ENCODE data around the gene CDC40. TPM values are rescaled to one million over a fixed set of nuclear protein-coding genes. Genes with fewer than 3 reads are reported as not detected.

The CDC40 gene
- total and polyA plus RNA-seq, 10 donors = 12.5 to 38.1 (median 29.9) TPM

GRCh38 chr6:110173506-110174132 lies 6.6 kb upstream of the CDC40 start:
- H3K27me3 ChIP-seq (replicated peaks in 1 of 7) = peaks cover 0 to 16% (median 0%) of the 10 kb centered on the region in 7 donors
- no peak for TF ChIP-seq POLR2A (IDR thresholded peaks at IDR 0.05)
- TF ChIP-seq CTCF (IDR thresholded peaks at IDR 0.05 in 8 of 11, conservative IDR thresholded peaks at IDR 0.05 in 3 of 11) = no peak
- H3K36me3 ChIP-seq = no peaks in the 10 kb centered on the region
- no peak overlapping the region for H3K27ac ChIP-seq
- WGBS, 5 donors = 89 to 94% (median 92%) methylated on average over 4 of the region's 4 CpGs
- no peaks in the 10 kb centered on the region for H3K9me3 ChIP-seq
- no peak for DNase-seq
- peaks cover 0 to 9% (median 7%) of the 10 kb centered on the region in 6 donors for H3K4me1 ChIP-seq
- no peak overlapping the region for H3K4me3 ChIP-seq
- intact Hi-C loops (cut with DNase I; ENCODE audit: low total_unique reads) = no loop called here

GRCh38 chr6:110178626-110179405 lies 1.4 kb upstream of the CDC40 start:
- intact Hi-C loops (cut with DNase I; ENCODE audit: low total_unique reads) = no loop called here
- Histone ChIP-seq H3K4me1 (peaks cover 25 to 51% (median 39%) of the 10 kb centered on the region in 6 donors), H3K36me3 (no peaks in the 10 kb centered on the region), H3K4me3 (peak overlapping the region; percentile 58 to 99 (median 84)), H3K27me3 (replicated peaks in 1 of 7) (peaks cover 0 to 23% (median 0%) of the 10 kb centered on the region in 7 donors), H3K27ac (peak overlapping the region; percentile 29 to 93 (median 88)), H3K9me3 (no peaks in the 10 kb centered on the region)
- DNase-seq = peak; percentile 93
- TF ChIP-seq POLR2A (IDR thresholded peaks at IDR 0.05) = no peak
- peak; percentile 5 to 43 (median 39) for TF ChIP-seq POLR2AphosphoS5 (IDR thresholded peaks at IDR 0.05)
- TF ChIP-seq CTCF (IDR thresholded peaks at IDR 0.05 in 8 of 11, conservative IDR thresholded peaks at IDR 0.05 in 3 of 11) = peak in 10 of 11 experiments; percentile 44 to 72 (median 58)
- 0 to 1% (median 1%) methylated on average over 42 to 66 of the region's 66 CpGs for WGBS, 5 donors

- H3K9me3 ChIP-seq = no peaks in the 10 kb centered on the region
- peak in 4 of 11 experiments; percentile 24 to 49 (median 30) for TF ChIP-seq CTCF (IDR thresholded peaks at IDR 0.05 in 8 of 11, conservative IDR thresholded peaks at IDR 0.05 in 3 of 11)
- peak; percentile 67 to 84 (median 84) for TF ChIP-seq POLR2AphosphoS5 (IDR thresholded peaks at IDR 0.05)
- no peak for TF ChIP-seq POLR2A (IDR thresholded peaks at IDR 0.05)
- H3K27me3 ChIP-seq (replicated peaks in 1 of 7) = peaks cover 0 to 23% (median 0%) of the 10 kb centered on the region in 7 donors
- H3K36me3 ChIP-seq = no peaks in the 10 kb centered on the region
- WGBS, 5 donors = 0 to 1% (median 1%) methylated on average over 32 to 62 of the region's 62 CpGs
- peaks cover 25 to 59% (median 47%) of the 10 kb centered on the region in 6 donors for H3K4me1 ChIP-seq
- DNase-seq = peak; percentile 96
- H3K4me3 ChIP-seq = peak within 1 kb of the TSS; percentile 64 to 99 (median 84)
- intact Hi-C loops (cut with DNase I; ENCODE audit: low total_unique reads) = no loop called here
- peak within 1 kb of the TSS; percentile 80 to 93 (median 88) for H3K27ac ChIP-seq
Observed at GRCh38 chr6:110179406-110180227, 610 bp upstream of the CDC40 start, which contains the start of gene WASF1. TSS of gene WASF1 (minus strand) at chr6:110179670. CDS start at chr6:110127601, 52,069 bp downstream.
